ENCODE measurements around the gene POLK.
"Not testable (repeated sequence)": the region's sequence is repeated elsewhere in the genome, so short reads cannot be mapped to it uniquely, and the experiment has no call there.

Gene POLK

GRCh38 chr5:75484605-75485004 is 27.1 kb upstream of the POLK start:
- no peaks in the 10 kb centered on the region; the same call in none of the 2 replicates for H3K36me3 ChIP-seq (ENCODE audit: insufficient read depth, low read length)

GRCh38 chr5:75489847-75490246 is 21.8 kb upstream of the POLK start:
- H2AFZ ChIP-seq (ENCODE audit: low read length); H3K9ac ChIP-seq (ENCODE audit: low read depth, low read length, poor library complexity, severe bottlenecking); H3K4me1 ChIP-seq (ENCODE audit: insufficient read depth, low read length, poor library complexity, severe bottlenecking); H3K4me3 ChIP-seq (ENCODE audit: low read length, poor library complexity, severe bottlenecking); H3K4me2 ChIP-seq (ENCODE audit: low read depth, low read length, poor library complexity, severe bottlenecking); H3K27me3 ChIP-seq (ENCODE audit: insufficient read depth, low read length, poor library complexity, severe bottlenecking); H3K9me2 ChIP-seq (replicated peaks; ENCODE audit: low read depth, low read length); H3F3A ChIP-seq (ENCODE audit: low read depth): not testable (repeated sequence)
- H3K79me2 ChIP-seq (ENCODE audit: insufficient read depth, low read length) = peaks cover 30% of the 10 kb centered on the region; the same call in 1 of the 2 replicates
- H3K36me3 ChIP-seq (ENCODE audit: insufficient read depth, low read length) = peaks cover 15% of the 10 kb centered on the region; the same call in 1 of the 2 replicates
- H3K9me3 ChIP-seq (ENCODE audit: insufficient read depth, low read depth, low read length) = 0 out of 2 replicates have a peak, but pooled peaks cover 11% of the 10 kb centered on the region
- peaks cover 11% of the 10 kb centered on the region for H4K20me1 ChIP-seq (ENCODE audit: insufficient read depth, low read length, poor library complexity, severe bottlenecking)

More at GRCh38 chr5:75484605-75485004, 27.1 kb upstream of the POLK start:
- Histone ChIP-seq H2AFZ (ENCODE audit: low read length) (no peak overlapping the region), H3K79me2 (ENCODE audit: insufficient read depth, low read length) (peaks cover 82% of the 10 kb centered on the region), H3K9ac (ENCODE audit: low read depth, low read length, poor library complexity, severe bottlenecking) (no peak overlapping the region), H3K9me3 (ENCODE audit: insufficient read depth, low read depth, low read length) (0 out of 2 replicates have a peak, but pooled peaks cover 11% of the 10 kb centered on the region), H3K9me2 (replicated peaks; ENCODE audit: low read depth, low read length) (no peaks in the 10 kb centered on the region), H3K4me1 (ENCODE audit: insufficient read depth, low read length, poor library complexity, severe bottlenecking) (no peaks in the 10 kb centered on the region), H3F3A (ENCODE audit: low read depth) (0 out of 2 replicates have a peak, but pooled peaks cover 4% of the 10 kb centered on the region), H3K4me3 (ENCODE audit: low read length, poor library complexity, severe bottlenecking) (no peak overlapping the region), H3K27me3 (ENCODE audit: insufficient read depth, low read length, poor library complexity, severe bottlenecking) (no peaks in the 10 kb centered on the region), H3K4me2 (ENCODE audit: low read depth, low read length, poor library complexity, severe bottlenecking) (no peak overlapping the region), H4K20me1 (ENCODE audit: insufficient read depth, low read length, poor library complexity, severe bottlenecking) (peaks cover 48% of the 10 kb centered on the region)
- TF ChIP-seq CTCF (conservative IDR thresholded peaks at IDR 0.05; ENCODE audit: low read length) = no peak
- TF ChIP-seq EZH2phosphoT487 (IDR thresholded peaks at IDR 0.05; ENCODE audit: borderline replicate concordance) = no peak

GRCh38 chr5:75491621-75492020 is 20.1 kb upstream of the POLK start:
- 0 out of 2 replicates have a peak, but pooled peaks cover 4% of the 10 kb centered on the region for H3F3A ChIP-seq (ENCODE audit: low read depth)
- H3K9me3 ChIP-seq (ENCODE audit: insufficient read depth, low read depth, low read length) = 0 out of 2 replicates have a peak, but pooled peaks cover 6% of the 10 kb centered on the region
- H3K9ac ChIP-seq (ENCODE audit: low read depth, low read length, poor library complexity, severe bottlenecking) = no peak overlapping the region
- peaks cover 18% of the 10 kb centered on the region for H3K36me3 ChIP-seq (ENCODE audit: insufficient read depth, low read length)
- no peak overlapping the region for H3K4me3 ChIP-seq (ENCODE audit: low read length, poor library complexity, severe bottlenecking)
- peaks cover 6% of the 10 kb centered on the region for H3K4me1 ChIP-seq (ENCODE audit: insufficient read depth, low read length, poor library complexity, severe bottlenecking)
- H3K9me2 ChIP-seq (replicated peaks; ENCODE audit: low read depth, low read length) = no peaks in the 10 kb centered on the region
- no peak overlapping the region for H3K4me2 ChIP-seq (ENCODE audit: low read depth, low read length, poor library complexity, severe bottlenecking)
- no peak overlapping the region for H2AFZ ChIP-seq (ENCODE audit: low read length)
- TF ChIP-seq CTCF (conservative IDR thresholded peaks at IDR 0.05; ENCODE audit: low read length) (no peak), EZH2phosphoT487 (IDR thresholded peaks at IDR 0.05; ENCODE audit: borderline replicate concordance) (no peak)
- H3K27me3 ChIP-seq (ENCODE audit: insufficient read depth, low read length, poor library complexity, severe bottlenecking) = no peaks in the 10 kb centered on the region
- peaks cover 2% of the 10 kb centered on the region for H4K20me1 ChIP-seq (ENCODE audit: insufficient read depth, low read length, poor library complexity, severe bottlenecking)
- peaks cover 23% of the 10 kb centered on the region; the same call in 1 of the 2 replicates for H3K79me2 ChIP-seq (ENCODE audit: insufficient read depth, low read length)

GRCh38 chr5:75496026-75496425 is 15.7 kb upstream of the POLK start:
- Histone ChIP-seq H2AFZ (ENCODE audit: low read length) (no peak overlapping the region), H4K20me1 (ENCODE audit: insufficient read depth, low read length, poor library complexity, severe bottlenecking) (peaks cover 12% of the 10 kb centered on the region), H3K4me3 (ENCODE audit: low read length, poor library complexity, severe bottlenecking) (no peak overlapping the region), H3K4me1 (ENCODE audit: insufficient read depth, low read length, poor library complexity, severe bottlenecking) (peaks cover 14% of the 10 kb centered on the region), H3K79me2 (ENCODE audit: insufficient read depth, low read length) (peaks cover 27% of the 10 kb centered on the region), H3K9me2 (replicated peaks; ENCODE audit: low read depth, low read length) (no peaks in the 10 kb centered on the region), H3K27me3 (ENCODE audit: insufficient read depth, low read length, poor library complexity, severe bottlenecking) (no peaks in the 10 kb centered on the region), H3K36me3 (ENCODE audit: insufficient read depth, low read length) (peaks cover 47% of the 10 kb centered on the region), H3F3A (ENCODE audit: low read depth) (0 out of 2 replicates have a peak, but pooled peaks cover 4% of the 10 kb centered on the region), H3K9ac (ENCODE audit: low read depth, low read length, poor library complexity, severe bottlenecking) (no peak overlapping the region), H3K4me2 (ENCODE audit: low read depth, low read length, poor library complexity, severe bottlenecking) (no peak overlapping the region), H3K9me3 (ENCODE audit: insufficient read depth, low read depth, low read length) (0 out of 2 replicates have a peak, but pooled peaks cover 3% of the 10 kb centered on the region)
- no peak for TF ChIP-seq EZH2phosphoT487 (IDR thresholded peaks at IDR 0.05; ENCODE audit: borderline replicate concordance)
- no peak for TF ChIP-seq CTCF (conservative IDR thresholded peaks at IDR 0.05; ENCODE audit: low read length)
